ENCODE measurements around the gene MAP4K2.
A peak's percentile ranks its signal among the peaks of the same experiment; 100 is the strongest.

Gene MAP4K2

DNA sequence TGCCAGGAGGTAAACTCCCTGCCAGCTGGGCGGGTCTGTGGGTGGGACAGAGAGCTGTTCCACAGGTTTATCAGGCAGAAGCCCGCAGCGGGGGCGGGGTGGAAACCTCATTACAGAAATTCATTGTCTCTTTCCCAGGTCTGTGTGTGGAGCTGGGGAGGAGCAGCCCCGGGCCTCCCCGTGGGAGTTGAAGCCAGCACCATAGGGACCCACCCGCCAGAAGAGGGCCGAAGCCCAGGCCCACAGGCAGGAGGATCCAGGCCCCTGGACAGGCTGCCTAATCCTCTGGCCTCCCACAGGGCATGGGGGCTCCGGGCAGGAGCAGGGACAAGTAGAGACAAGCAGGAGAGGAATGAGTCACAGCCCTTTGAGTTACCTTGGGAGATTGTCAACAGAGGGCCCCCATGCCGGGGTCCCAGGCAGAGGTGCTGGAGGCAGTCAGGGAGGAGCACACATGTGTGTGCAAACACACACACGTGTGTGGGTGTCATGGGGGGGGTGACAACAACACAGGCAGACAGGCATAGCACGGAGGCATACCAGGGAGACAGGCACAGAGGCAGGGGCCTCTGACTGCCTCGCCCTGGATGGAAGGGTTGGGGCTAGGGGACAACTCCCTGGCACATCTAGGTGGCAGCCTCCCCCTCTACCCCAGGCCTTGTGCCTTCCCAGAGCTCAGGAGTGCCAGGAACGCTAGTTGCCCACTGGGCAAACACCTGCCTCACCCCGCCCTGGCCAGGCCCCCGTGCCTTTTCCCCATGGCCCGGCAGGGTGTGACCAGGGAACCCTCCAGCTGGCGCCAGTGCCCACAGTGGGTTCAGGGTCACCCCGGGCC is 40.1 kb upstream of the MAP4K2 start:
- peak; percentile 30; the same call in 1 of the 2 replicates for TF ChIP-seq TCF12 (IDR thresholded peaks at IDR 0.05; ENCODE audit: low read depth)
- TF ChIP-seq EGR1 (IDR thresholded peaks at IDR 0.05) = peak; percentile 46; the same call in 1 of the 2 replicates
- no peak for TF ChIP-seq CREB1 (IDR thresholded peaks at IDR 0.05; ENCODE audit: low read depth)
- 0 out of 2 replicates have a peak, but pooled peaks have one; percentile 19 for TF ChIP-seq YY1 (IDR thresholded peaks at IDR 0.05; ENCODE audit: low read depth)
- TF ChIP-seq EP300 (IDR thresholded peaks at IDR 0.05; ENCODE audit: borderline replicate concordance) = no peak
- TF ChIP-seq RAD21 (IDR thresholded peaks at IDR 0.05; ENCODE audit: low read depth) = no peak
- TF ChIP-seq, protein P1, sequence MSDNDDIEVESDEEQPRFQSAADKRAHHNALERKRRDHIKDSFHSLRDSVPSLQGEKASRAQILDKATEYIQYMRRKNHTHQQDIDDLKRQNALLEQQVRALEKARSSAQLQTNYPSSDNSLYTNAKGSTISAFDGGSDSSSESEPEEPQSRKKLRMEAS (IDR thresholded peaks at IDR 0.05) = peak; percentile 35; the same call in 1 of the 2 replicates
- TF ChIP-seq NFIC (IDR thresholded peaks at IDR 0.05) = peak; percentile 35; the same call in 1 of the 2 replicates

DNA sequence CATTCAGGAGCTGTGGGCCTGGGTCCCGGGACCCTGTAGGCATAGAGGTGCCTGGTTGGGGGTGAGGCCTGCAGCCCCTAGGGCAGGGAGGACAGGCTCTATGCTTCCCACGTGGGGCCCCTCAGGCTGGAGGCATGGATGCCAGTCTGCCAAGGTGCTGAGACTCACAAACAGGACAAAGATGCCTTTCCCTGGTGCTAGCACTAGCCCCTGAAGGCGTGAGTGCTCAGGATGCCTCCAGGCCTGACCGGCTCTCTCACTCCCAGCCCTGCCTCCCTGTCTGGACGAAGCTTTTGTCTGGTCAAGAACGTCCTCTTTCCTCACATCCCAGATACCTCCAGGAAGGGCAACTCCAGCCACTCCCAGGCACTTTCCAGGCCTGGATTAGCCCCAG is 39.3 kb upstream of the MAP4K2 start:
- TF ChIP-seq NFIC (IDR thresholded peaks at IDR 0.05) (no peak), TAF1 (IDR thresholded peaks at IDR 0.05; ENCODE audit: low read depth) (peak; percentile 18; the same call in 1 of the 2 replicates), TEAD4 (IDR thresholded peaks at IDR 0.05) (no peak)

DNA sequence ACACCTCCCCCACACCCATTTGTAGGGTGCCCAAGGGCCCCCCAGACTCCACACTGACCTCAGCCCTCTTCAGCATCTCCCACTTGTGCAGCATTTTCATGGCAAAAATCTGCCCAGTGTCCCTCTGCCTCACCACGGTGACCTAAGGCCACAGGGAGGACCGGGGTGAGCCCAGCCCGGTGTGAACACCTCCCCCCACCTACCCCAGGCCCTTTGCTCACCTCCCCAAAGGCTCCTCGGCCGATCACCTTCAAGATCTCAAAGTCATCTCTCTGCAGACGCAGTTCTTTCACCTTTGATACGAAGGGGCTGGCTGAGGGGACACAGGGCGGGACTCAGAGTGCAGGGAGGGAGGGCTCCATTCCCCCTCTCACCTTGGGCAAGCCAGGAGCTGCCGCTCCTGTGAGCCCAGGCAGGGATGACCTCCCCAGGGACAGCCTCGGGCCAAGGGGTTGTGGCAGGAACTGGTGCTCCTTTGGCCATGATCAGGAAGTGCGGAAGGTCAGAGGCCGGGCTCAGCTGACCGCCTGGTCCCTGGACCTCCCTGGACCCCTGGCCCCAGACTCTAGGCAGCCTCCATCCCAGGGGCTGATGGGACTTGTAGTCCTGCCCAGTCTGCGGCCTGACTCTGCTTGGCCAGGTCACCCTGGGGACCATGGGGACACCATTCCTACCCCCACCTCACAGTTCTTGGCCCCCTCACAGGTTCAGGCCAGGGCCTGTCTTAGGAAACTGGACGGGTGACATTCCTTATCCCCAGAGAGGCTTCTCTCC is 38.8 kb upstream of the MAP4K2 start:
- no peak for TF ChIP-seq CEBPB (IDR thresholded peaks at IDR 0.05)
- TF ChIP-seq, protein P2, sequence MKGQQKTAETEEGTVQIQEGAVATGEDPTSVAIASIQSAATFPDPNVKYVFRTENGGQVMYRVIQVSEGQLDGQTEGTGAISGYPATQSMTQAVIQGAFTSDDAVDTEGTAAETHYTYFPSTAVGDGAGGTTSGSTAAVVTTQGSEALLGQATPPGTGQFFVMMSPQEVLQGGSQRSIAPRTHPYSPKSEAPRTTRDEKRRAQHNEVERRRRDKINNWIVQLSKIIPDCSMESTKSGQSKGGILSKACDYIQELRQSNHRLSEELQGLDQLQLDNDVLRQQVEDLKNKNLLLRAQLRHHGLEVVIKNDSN (IDR thresholded peaks at IDR 0.05) = no peak
- no peak for TF ChIP-seq FOXM1 (IDR thresholded peaks at IDR 0.05; ENCODE audit: borderline replicate concordance, low read depth)
- TF ChIP-seq RAD21 (IDR thresholded peaks at IDR 0.05; ENCODE audit: low read depth) = no peak
- TF ChIP-seq EP300 (IDR thresholded peaks at IDR 0.05; ENCODE audit: borderline replicate concordance) = no peak
- no peak for TF ChIP-seq ZBTB7A (IDR thresholded peaks at IDR 0.05; ENCODE audit: low read depth)
- no peak for TF ChIP-seq TAF1 (IDR thresholded peaks at IDR 0.05; ENCODE audit: low read depth)
- TF ChIP-seq CREB1 (IDR thresholded peaks at IDR 0.05; ENCODE audit: low read depth) = no peak

DNA sequence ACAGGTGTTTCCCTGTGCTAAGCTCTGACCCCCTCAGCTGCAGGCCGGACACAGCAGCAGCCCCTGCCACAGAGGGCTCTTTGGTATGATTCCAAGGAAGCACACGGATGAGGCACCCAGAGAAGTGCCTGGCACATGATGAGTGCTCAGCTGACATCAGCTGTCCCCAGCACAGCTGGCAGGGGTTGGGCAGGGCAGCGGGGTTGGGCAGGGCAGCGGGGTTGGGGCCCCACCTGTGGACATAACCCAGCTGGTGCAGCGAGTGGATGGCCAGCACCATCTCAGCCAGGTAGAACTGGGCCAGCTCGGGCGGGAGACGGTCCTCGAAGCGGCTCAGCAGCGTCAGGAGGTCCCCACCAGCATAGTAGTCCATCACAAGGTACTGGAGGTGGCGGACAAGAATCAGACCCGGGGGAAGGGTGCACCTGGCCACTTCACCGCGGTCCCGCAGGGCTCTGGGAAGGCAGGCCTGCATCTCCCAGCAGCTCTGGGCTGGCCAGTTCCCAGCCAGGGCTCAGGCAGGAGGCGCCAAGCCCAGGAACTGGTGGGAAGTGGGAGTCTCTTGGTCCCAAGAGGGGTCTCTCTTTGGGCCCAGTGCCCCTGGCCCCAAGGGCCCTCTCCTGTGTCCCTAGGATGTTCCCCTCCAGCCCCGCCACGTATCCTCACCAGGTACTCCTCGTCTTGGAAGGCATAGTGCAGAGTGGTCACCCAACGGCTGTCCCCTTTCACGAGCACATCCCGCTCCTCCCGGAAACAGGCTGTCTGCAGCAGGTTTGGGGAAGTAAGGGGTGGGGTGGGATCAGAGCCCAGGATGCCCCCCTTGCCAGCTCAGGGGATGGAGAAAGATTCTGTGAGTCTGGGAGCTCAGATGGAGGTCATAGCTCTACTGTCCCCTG is 37.1 kb upstream of the MAP4K2 start:
- TF ChIP-seq TAF1 (IDR thresholded peaks at IDR 0.05; ENCODE audit: low read depth) (no peak), FOXM1 (IDR thresholded peaks at IDR 0.05; ENCODE audit: borderline replicate concordance, low read depth) (no peak), ZBTB7A (IDR thresholded peaks at IDR 0.05; ENCODE audit: low read depth) (no peak)

DNA sequence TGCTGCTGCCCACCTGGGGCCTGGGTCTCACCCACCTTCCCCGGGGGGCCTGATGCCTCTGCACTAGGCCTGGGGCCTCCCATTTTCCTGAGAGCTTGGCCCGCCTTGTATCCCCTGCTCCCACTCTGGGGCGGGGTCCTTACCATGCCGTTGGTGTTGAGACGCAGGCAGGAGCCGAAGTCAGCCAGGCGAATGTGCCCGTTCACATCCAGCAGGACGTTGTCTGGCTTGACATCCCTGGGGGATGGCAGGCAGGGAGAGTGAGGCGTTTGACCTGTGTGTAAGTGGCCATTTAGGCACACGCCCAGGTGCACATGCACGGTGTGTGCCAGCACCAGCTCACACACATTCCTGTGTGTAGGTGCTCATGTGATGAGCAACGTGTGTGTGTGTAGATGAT is 36.3 kb upstream of the MAP4K2 start:
- no peak for TF ChIP-seq ZBTB7A (IDR thresholded peaks at IDR 0.05; ENCODE audit: low read depth)
- no peak for TF ChIP-seq FOXM1 (IDR thresholded peaks at IDR 0.05; ENCODE audit: borderline replicate concordance, low read depth)
- TF ChIP-seq, protein P2 (IDR thresholded peaks at IDR 0.05) = no peak
- TF ChIP-seq RAD21 (IDR thresholded peaks at IDR 0.05; ENCODE audit: low read depth) = no peak
- no peak for TF ChIP-seq EP300 (IDR thresholded peaks at IDR 0.05; ENCODE audit: borderline replicate concordance)
- TF ChIP-seq TCF12 (IDR thresholded peaks at IDR 0.05; ENCODE audit: low read depth) = no peak
- no peak for TF ChIP-seq TEAD4 (IDR thresholded peaks at IDR 0.05)
- no peak for TF ChIP-seq CREB1 (IDR thresholded peaks at IDR 0.05; ENCODE audit: low read depth)
- TF ChIP-seq, protein P3, sequence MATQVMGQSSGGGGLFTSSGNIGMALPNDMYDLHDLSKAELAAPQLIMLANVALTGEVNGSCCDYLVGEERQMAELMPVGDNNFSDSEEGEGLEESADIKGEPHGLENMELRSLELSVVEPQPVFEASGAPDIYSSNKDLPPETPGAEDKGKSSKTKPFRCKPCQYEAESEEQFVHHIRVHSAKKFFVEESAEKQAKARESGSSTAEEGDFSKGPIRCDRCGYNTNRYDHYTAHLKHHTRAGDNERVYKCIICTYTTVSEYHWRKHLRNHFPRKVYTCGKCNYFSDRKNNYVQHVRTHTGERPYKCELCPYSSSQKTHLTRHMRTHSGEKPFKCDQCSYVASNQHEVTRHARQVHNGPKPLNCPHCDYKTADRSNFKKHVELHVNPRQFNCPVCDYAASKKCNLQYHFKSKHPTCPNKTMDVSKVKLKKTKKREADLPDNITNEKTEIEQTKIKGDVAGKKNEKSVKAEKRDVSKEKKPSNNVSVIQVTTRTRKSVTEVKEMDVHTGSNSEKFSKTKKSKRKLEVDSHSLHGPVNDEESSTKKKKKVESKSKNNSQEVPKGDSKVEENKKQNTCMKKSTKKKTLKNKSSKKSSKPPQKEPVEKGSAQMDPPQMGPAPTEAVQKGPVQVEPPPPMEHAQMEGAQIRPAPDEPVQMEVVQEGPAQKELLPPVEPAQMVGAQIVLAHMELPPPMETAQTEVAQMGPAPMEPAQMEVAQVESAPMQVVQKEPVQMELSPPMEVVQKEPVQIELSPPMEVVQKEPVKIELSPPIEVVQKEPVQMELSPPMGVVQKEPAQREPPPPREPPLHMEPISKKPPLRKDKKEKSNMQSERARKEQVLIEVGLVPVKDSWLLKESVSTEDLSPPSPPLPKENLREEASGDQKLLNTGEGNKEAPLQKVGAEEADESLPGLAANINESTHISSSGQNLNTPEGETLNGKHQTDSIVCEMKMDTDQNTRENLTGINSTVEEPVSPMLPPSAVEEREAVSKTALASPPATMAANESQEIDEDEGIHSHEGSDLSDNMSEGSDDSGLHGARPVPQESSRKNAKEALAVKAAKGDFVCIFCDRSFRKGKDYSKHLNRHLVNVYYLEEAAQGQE (IDR thresholded peaks at IDR 0.05; ENCODE audit: low read depth) = no peak
- no peak for TF ChIP-seq YY1 (IDR thresholded peaks at IDR 0.05; ENCODE audit: low read depth)
- no peak for TF ChIP-seq EGR1 (IDR thresholded peaks at IDR 0.05)
- TF ChIP-seq, protein P1 (IDR thresholded peaks at IDR 0.05) = no peak
- no peak for TF ChIP-seq NFIC (IDR thresholded peaks at IDR 0.05)
- no peak for TF ChIP-seq CEBPB (IDR thresholded peaks at IDR 0.05)
- no peak for TF ChIP-seq TAF1 (IDR thresholded peaks at IDR 0.05; ENCODE audit: low read depth)

DNA sequence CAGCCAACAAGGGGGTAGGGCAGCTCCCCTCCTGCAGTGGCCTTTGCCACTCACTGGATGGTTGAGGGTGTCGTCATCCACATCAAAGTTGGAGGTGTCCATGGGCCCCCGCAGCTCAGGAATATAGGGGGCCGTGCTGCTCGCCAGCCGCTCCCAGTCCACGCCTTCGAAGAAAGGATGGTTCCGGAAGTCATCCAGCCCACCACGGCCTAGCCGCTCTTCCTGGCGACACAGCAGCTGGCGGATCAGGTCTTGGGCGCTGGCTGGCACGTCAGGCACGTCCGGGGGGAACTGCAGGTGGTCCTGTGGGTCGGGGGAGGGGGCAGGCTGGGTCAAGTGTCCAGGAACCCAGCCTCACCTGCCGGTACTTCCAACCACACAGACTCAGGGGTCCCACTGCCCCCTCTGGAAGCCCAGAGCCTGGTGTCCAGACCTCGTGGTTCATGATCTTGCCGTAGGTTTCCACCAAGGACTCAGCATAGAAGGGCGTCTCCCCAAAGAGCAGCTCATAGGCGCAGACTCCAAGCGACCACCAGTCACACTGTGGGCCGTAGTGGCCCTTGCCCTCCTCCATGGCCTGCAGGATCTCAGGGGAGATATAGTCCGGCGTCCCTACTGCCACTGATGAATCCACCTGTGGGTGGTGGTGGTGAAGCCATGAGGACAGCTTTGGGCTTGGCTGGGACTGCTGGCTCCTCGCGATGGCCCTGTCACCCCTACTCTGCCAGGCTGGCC is 35.8 kb upstream of the MAP4K2 start:
- TF ChIP-seq, protein P2 (IDR thresholded peaks at IDR 0.05) = no peak
- TF ChIP-seq TCF12 (IDR thresholded peaks at IDR 0.05; ENCODE audit: low read depth) (no peak), FOXM1 (IDR thresholded peaks at IDR 0.05; ENCODE audit: borderline replicate concordance, low read depth) (no peak), EP300 (IDR thresholded peaks at IDR 0.05; ENCODE audit: borderline replicate concordance) (no peak), CREB1 (IDR thresholded peaks at IDR 0.05; ENCODE audit: low read depth) (no peak), TEAD4 (IDR thresholded peaks at IDR 0.05) (no peak), YY1 (IDR thresholded peaks at IDR 0.05; ENCODE audit: low read depth) (no peak), ZBTB7A (IDR thresholded peaks at IDR 0.05; ENCODE audit: low read depth) (no peak), NFIC (IDR thresholded peaks at IDR 0.05) (no peak), RAD21 (IDR thresholded peaks at IDR 0.05; ENCODE audit: low read depth) (no peak), CEBPB (IDR thresholded peaks at IDR 0.05) (no peak), EGR1 (IDR thresholded peaks at IDR 0.05) (no peak), TAF1 (IDR thresholded peaks at IDR 0.05; ENCODE audit: low read depth) (no peak)
- TF ChIP-seq, protein P3 (IDR thresholded peaks at IDR 0.05; ENCODE audit: low read depth) = no peak
- TF ChIP-seq, protein P1 (IDR thresholded peaks at IDR 0.05) = no peak
